GM21528 (cell line): ENCODE measurements around the gene MAP3K12.
"Not testable (repeated sequence)": the region's sequence is repeated elsewhere in the genome, so short reads cannot be mapped to it uniquely, and the experiment has no call there.

Source experiments
- ATAC-seq: cut with Tn5 transposase; IDR thresholded peaks from one replicate; pipeline ENCODE4 v1.9.1; 2021; ENCODE audit warnings: mild to moderate bottlenecking, moderate library complexity; ENCODE audit not compliant: unreplicated experiment, low FRiP score

MAP3K12 gene

GRCh38 chr12:53493610-53494391 is 5.5 kb downstream of the MAP3K12 start:
- ATAC-seq = peak; percentile 6

GRCh38 chr12:53492830-53493609 is 6.2 kb downstream of the MAP3K12 start:
- peak; percentile 81 for ATAC-seq

- ATAC-seq = no peak
These were observed 7.1 kb downstream of the MAP3K12 start for GRCh38 chr12:53492188-53492587.

- ATAC-seq = no peak
These were observed 9.9 kb downstream of the MAP3K12 start for GRCh38 chr12:53489242-53489864.

- ATAC-seq = no peak
These were observed 12.3 kb downstream of the MAP3K12 start for GRCh38 chr12:53486736-53487487.

GRCh38 chr12:53485955-53486735 is 13.1 kb downstream of the MAP3K12 start:
- ATAC-seq = no peak

- no peak for ATAC-seq
These were observed 14.3 kb downstream of the MAP3K12 start for GRCh38 chr12:53484686-53485575.

GRCh38 chr12:53483979-53484377 is 15.3 kb downstream of the MAP3K12 start:
- ATAC-seq = no peak

GRCh38 chr12:53483225-53483978 is 15.9 kb downstream of the MAP3K12 start:
- ATAC-seq = no peak

- ATAC-seq = no peak
These were observed 16.6 kb downstream of the MAP3K12 start for GRCh38 chr12:53482626-53483168.

GRCh38 chr12:53481939-53482586 is 17.2 kb downstream of the MAP3K12 start:
- no peak for ATAC-seq

- ATAC-seq = not testable (repeated sequence)
These were observed 17.8 kb downstream of the MAP3K12 start for GRCh38 chr12:53481458-53481857.

GRCh38 chr12:53480491-53481442 is 18.5 kb downstream of the MAP3K12 start:
- ATAC-seq = no peak

- ATAC-seq = no peak
These were observed 19.9 kb downstream of the MAP3K12 start for GRCh38 chr12:53479331-53479730.

- ATAC-seq = no peak
These were observed 20.4 kb downstream of the MAP3K12 start for GRCh38 chr12:53478865-53479264.

- ATAC-seq = no peak
These were observed 22.5 kb downstream of the MAP3K12 start for GRCh38 chr12:53476769-53477209.
